Measurements from ENCODE around the gene PCNX4. TPM values are rescaled to one million over a fixed set of nuclear protein-coding genes. Genes with fewer than 3 reads are reported as not detected.

Gene PCNX4
- total RNA-seq, 1 donor, result 101 TPM

DNA sequence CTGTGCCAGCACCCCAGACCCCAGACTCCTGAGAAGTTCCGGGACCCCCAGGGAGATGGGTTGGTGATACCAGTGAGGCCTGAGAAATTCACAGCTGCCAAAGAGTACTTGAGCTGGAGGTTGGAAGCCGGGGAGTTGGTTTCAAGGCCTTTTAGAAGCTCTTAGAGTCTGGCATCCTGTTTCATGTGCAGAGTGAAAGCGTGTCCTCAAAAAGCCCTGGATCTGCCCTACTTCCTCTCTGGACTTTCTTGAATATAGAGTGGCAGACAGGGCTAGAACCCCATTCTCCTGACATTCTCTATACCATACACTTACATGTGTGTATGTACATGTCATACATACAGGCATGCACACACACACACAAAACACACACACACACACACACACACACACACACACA lies 126.0 kb downstream of the PCNX4 start:
- H3K4me1 ChIP-seq (ENCODE audit: insufficient read depth, low read length), result no peaks in the 10 kb centered on the region
- no peaks in the 10 kb centered on the region for H3K36me3 ChIP-seq (ENCODE audit: insufficient read depth, low read length)
- no peak overlapping the region for H3K4me3 ChIP-seq (ENCODE audit: insufficient read depth, low read length)
- H3K27me3 ChIP-seq (ENCODE audit: insufficient read depth, low read length), result no peaks in the 10 kb centered on the region
- TF ChIP-seq, protein P1, sequence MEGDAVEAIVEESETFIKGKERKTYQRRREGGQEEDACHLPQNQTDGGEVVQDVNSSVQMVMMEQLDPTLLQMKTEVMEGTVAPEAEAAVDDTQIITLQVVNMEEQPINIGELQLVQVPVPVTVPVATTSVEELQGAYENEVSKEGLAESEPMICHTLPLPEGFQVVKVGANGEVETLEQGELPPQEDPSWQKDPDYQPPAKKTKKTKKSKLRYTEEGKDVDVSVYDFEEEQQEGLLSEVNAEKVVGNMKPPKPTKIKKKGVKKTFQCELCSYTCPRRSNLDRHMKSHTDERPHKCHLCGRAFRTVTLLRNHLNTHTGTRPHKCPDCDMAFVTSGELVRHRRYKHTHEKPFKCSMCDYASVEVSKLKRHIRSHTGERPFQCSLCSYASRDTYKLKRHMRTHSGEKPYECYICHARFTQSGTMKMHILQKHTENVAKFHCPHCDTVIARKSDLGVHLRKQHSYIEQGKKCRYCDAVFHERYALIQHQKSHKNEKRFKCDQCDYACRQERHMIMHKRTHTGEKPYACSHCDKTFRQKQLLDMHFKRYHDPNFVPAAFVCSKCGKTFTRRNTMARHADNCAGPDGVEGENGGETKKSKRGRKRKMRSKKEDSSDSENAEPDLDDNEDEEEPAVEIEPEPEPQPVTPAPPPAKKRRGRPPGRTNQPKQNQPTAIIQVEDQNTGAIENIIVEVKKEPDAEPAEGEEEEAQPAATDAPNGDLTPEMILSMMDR (IDR thresholded peaks at IDR 0.05; ENCODE audit: extremely low read depth, low read depth, low read length), result no peak
- no peak for DNase-seq (ENCODE audit: insufficient read length, low spot score, missing footprints)
- H4K20me1 ChIP-seq (ENCODE audit: insufficient read depth, low read length), result no peaks in the 10 kb centered on the region
- H3K4me2 ChIP-seq (ENCODE audit: insufficient read depth, low read length), result no peak overlapping the region
- H3K27ac ChIP-seq (ENCODE audit: low read depth, low read length), result no peak overlapping the region
- no peaks in the 10 kb centered on the region for H3K9me3 ChIP-seq (ENCODE audit: low read depth, low read length)
- H2AFZ ChIP-seq (ENCODE audit: low read length), result no peak overlapping the region
- no peaks in the 10 kb centered on the region for H3K79me2 ChIP-seq (ENCODE audit: insufficient read depth, low read length)

Other genes with a start within 250 kb of the PCNX4 start
- gene RTN1, start 221.1 kb upstream of the PCNX4 start, total RNA-seq, result under 0.01 and 0.29 TPM in 2 replicates
- gene LRRC9, start 171.8 kb upstream of the PCNX4 start, total RNA-seq, result not detected in 2 replicates
- gene DHRS7, start 73.5 kb downstream of the PCNX4 start, total RNA-seq, result 52.5 and 66.6 TPM in 2 replicates
- gene PPM1A, start 157.3 kb downstream of the PCNX4 start, total RNA-seq, result 36.6 and 36.8 TPM in 2 replicates

Data from osteoblast (primary cell).